ENCODE data around the gene KIF1B.

DNA sequence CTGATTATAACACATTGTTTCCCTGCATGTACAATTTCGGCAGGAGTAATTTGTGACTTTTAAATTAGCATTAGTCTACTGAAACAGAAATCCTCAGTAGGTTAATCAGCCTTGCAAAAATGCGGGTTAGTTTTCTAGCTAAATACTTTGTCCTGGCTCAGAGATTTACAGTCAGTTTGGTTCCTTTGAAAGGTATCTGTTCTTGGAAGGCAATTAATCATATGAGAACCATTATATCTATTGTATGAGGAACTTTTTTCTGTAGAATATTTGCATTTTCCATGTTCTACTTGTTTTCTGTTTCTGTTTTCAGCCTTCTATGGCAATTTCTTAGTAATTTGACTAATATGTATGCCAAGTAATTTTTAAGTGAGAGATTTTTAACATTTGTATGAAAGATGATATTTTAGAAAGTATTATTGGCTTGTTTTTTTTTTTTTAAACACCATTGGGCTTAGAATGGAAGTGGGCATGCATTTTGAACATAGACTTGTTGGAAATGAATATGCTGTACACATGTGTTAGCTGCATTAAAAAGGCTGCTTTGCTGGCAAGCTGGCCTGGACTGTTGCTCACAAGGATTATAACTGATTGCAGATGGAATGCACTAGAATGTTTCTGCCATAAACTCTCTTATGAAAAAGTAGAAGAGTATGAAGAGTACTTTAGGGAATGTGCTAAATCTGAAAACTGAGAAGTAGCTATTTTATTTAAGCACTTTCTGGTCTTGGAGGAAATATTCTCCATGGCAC, 26.2 kb downstream of the KIF1B start:
- TF ChIP-seq, protein P1, sequence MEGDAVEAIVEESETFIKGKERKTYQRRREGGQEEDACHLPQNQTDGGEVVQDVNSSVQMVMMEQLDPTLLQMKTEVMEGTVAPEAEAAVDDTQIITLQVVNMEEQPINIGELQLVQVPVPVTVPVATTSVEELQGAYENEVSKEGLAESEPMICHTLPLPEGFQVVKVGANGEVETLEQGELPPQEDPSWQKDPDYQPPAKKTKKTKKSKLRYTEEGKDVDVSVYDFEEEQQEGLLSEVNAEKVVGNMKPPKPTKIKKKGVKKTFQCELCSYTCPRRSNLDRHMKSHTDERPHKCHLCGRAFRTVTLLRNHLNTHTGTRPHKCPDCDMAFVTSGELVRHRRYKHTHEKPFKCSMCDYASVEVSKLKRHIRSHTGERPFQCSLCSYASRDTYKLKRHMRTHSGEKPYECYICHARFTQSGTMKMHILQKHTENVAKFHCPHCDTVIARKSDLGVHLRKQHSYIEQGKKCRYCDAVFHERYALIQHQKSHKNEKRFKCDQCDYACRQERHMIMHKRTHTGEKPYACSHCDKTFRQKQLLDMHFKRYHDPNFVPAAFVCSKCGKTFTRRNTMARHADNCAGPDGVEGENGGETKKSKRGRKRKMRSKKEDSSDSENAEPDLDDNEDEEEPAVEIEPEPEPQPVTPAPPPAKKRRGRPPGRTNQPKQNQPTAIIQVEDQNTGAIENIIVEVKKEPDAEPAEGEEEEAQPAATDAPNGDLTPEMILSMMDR (IDR thresholded peaks at IDR 0.05) = no peak
- no peak for TF ChIP-seq POLR2A (IDR thresholded peaks at IDR 0.05)
